SK-N-SH (cell line): ENCODE measurements around the gene JOSD2. TPM values are rescaled to one million over a fixed set of nuclear protein-coding genes. Genes with fewer than 3 reads are reported as not detected.

Experiments used
- CTCF ChIA-PET: fragments of 300-600, 350-600 bp; formaldehyde crosslinking; extraction: SDS; loops from one replicate; lab custom pipeline; 2021; lab: Yijun Ruan, JAX
- POLR2A ChIA-PET: fragments of 350-600 bp; sonication (Branson Sonifier 250); formaldehyde crosslinking; extraction: SDS; loops from one replicate; lab custom pipeline; 2020; ENCODE audit warnings: antibody characterized with exemption, inconsistent platforms; lab: Yijun Ruan, JAX
- DNase-seq: peaks from one replicate; pipeline ENCODE4 v3.0.0; 2012
- H2AFZ ChIP-seq: fragments of 200-600 bp; sonication (generic); 2 replicates; pipeline ENCODE4 v1.8.1; 2016; ENCODE audit warnings: antibody characterized with exemption, mild to moderate bottlenecking, low read depth
- H3F3A ChIP-seq: fragments of 200-600 bp; sonication (generic); replicated peaks from 2 replicates; pipeline ENCODE3; 2016; ENCODE audit warnings: antibody characterized with exemption, mild to moderate bottlenecking; ENCODE audit not compliant: insufficient read depth
- H3K27ac ChIP-seq, 2 experiments: fragments of 200-500 bp in 1 of 2; fragments of 200-600 bp in 1 of 2; sonication (Bioruptor generic) in 1 of 2; sonication (generic), shearing (Covaris generic) in 1 of 2; 2 replicates each; pipeline versions ENCODE4 v1.5.1 to v1.6.1; 2014 to 2016; ENCODE audit warnings: low read depth in 2 of 2, inconsistent platforms in 1 of 2, low read length in 1 of 2, mild to moderate bottlenecking in 1 of 2, mixed read lengths in 1 of 2
- H3K27me3 ChIP-seq: fragments of 200-600 bp; sonication (generic), shearing (Covaris generic); 2 replicates; pipeline ENCODE4 v1.6.1; 2016; ENCODE audit warnings: mixed run types; ENCODE audit not compliant: insufficient read depth
- H3K36me3 ChIP-seq, 2 experiments: fragments of 200-500 bp in 1 of 2; fragments of 200-600 bp in 1 of 2; sonication (Bioruptor generic) in 1 of 2; sonication (generic) in 1 of 2; replicated peaks in 1 of 2; 2 replicates each; pipeline versions ENCODE3 to v1.5.1; 2014 to 2016; ENCODE audit warnings: low read length in 1 of 2, mild to moderate bottlenecking in 1 of 2; ENCODE audit not compliant: insufficient read depth in 2 of 2, control insufficient read depth in 1 of 2
- H3K4me1 ChIP-seq, 2 experiments: fragments of 200-500 bp in 1 of 2; fragments of 200-600 bp in 1 of 2; sonication (Bioruptor generic) in 1 of 2; sonication (generic), shearing (Covaris generic) in 1 of 2; 2 replicates each; pipeline versions ENCODE4 v1.5.1 to v1.6.1; 2014 to 2016; ENCODE audit warnings: low read depth in 1 of 2, low read length in 1 of 2, mixed run types in 1 of 2; ENCODE audit not compliant: insufficient read depth in 2 of 2, control insufficient read depth in 1 of 2
- H3K4me2 ChIP-seq: fragments of 200-600 bp; sonication (generic), shearing (Covaris generic); 2 replicates; pipeline ENCODE4 v1.6.1; 2017; ENCODE audit warnings: mixed run types
- H3K4me3 ChIP-seq, 2 experiments: fragments of 200-500 bp in 1 of 2; fragments of 200-600 bp in 1 of 2; sonication (Bioruptor generic) in 1 of 2; sonication (generic), shearing (Covaris generic) in 1 of 2; 2 replicates each; pipeline versions ENCODE4 v1.5.1 to v1.8.1; 2014 to 2016; ENCODE audit warnings: low read depth in 2 of 2, inconsistent platforms in 1 of 2, low read length in 1 of 2, mild to moderate bottlenecking in 1 of 2, mixed read lengths in 1 of 2, moderate library complexity in 1 of 2
- H3K79me2 ChIP-seq: fragments of 200-600 bp; sonication (generic); 2 replicates; pipeline ENCODE4 v1.8.1; 2017; ENCODE audit warnings: mild to moderate bottlenecking; ENCODE audit not compliant: insufficient read depth
- H3K9ac ChIP-seq: fragments of 200-600 bp; sonication (generic); 2 replicates; pipeline ENCODE4 v1.6.1; 2017; ENCODE audit warnings: mixed run types
- H3K9me2 ChIP-seq: fragments of 200-600 bp; sonication (generic); 2 replicates; pipeline ENCODE4 v1.6.1; 2017; ENCODE audit warnings: mixed run types
- H3K9me3 ChIP-seq: fragments of 200-600 bp; sonication (generic); 2 replicates; pipeline ENCODE4 v1.6.1; 2017; ENCODE audit warnings: mixed run types, mild to moderate bottlenecking, moderate library complexity
- H4K20me1 ChIP-seq: fragments of 200-600 bp; sonication (generic); 2 replicates; pipeline ENCODE4 v1.6.1; 2017; ENCODE audit warnings: mild to moderate bottlenecking, mixed run types; ENCODE audit not compliant: insufficient read depth
- CHD2 ChIP-seq: fragments of 150-350 bp; IDR thresholded peaks from 2 replicates; pipeline ENCODE4 v1.6.1; 2018; ENCODE audit warnings: low read length; ENCODE audit not compliant: partially characterized antibody
- FOSL2 ChIP-seq: IDR thresholded peaks from 2 replicates; pipeline ENCODE4 v1.4.0; 2012; ENCODE audit warnings: low read depth, mild to moderate bottlenecking, moderate library complexity, borderline replicate concordance
- FOXJ3 ChIP-seq: sonication (generic); formaldehyde crosslinking; IDR thresholded peaks from 2 replicates; pipeline ENCODE4 v1.5.1; 2020; ENCODE audit warnings: mild to moderate bottlenecking, missing genetic modification reagents
- MEF2A ChIP-seq: IDR thresholded peaks from 2 replicates; pipeline ENCODE4 v1.4.0; 2012; ENCODE audit warnings: low read depth, borderline replicate concordance
- NRF1 ChIP-seq: IDR thresholded peaks from 2 replicates; pipeline ENCODE4 v1.6.1; 2012; ENCODE audit warnings: low read depth, mild to moderate bottlenecking, low read length
- RXRA ChIP-seq: IDR thresholded peaks from 2 replicates; pipeline ENCODE4 v1.4.0; 2012; ENCODE audit warnings: low read depth, mild to moderate bottlenecking, borderline replicate concordance
- YY1 ChIP-seq: IDR thresholded peaks from 2 replicates; pipeline ENCODE4 v1.4.0; 2012; ENCODE audit warnings: low read depth, mild to moderate bottlenecking
- WGBS: methylation state at CpG from one replicate; pipeline ENCODE4 v1.1.6; 2017; ENCODE audit warnings: low lambda C conversion rate; 5-methylcytosine and 5-hydroxymethylcytosine counted together
- polyA plus RNA-seq, 3 experiments: library from polyadenylated mRNA; depleted of rRNA; stranded (reverse); fragments of >200 nt; gene quantifications; 2 replicates each; pipeline ENCODE4 v1.2.3, GENCODE V29; 2012
- TF ChIP-seq, protein P1 (sequence below): IDR thresholded peaks from 2 replicates; pipeline ENCODE4 v1.4.0; 2012; ENCODE audit warnings: low read depth, borderline replicate concordance
- TF ChIP-seq, protein P2 (sequence below): IDR thresholded peaks from 2 replicates; pipeline ENCODE4 v1.4.0; 2012; ENCODE audit warnings: low read depth
- TF ChIP-seq, protein P3 (sequence below): fragments of 200-600 bp; sonication (generic); IDR thresholded peaks from 2 replicates; pipeline ENCODE4 v1.6.1; 2017; ENCODE audit warnings: antibody characterized with exemption, mild to moderate bottlenecking, moderate library complexity

Gene JOSD2
- polyA plus RNA-seq, 1 of the 3 experiments (the other 2 are of a cell fraction), result 81.2 TPM

DNA sequence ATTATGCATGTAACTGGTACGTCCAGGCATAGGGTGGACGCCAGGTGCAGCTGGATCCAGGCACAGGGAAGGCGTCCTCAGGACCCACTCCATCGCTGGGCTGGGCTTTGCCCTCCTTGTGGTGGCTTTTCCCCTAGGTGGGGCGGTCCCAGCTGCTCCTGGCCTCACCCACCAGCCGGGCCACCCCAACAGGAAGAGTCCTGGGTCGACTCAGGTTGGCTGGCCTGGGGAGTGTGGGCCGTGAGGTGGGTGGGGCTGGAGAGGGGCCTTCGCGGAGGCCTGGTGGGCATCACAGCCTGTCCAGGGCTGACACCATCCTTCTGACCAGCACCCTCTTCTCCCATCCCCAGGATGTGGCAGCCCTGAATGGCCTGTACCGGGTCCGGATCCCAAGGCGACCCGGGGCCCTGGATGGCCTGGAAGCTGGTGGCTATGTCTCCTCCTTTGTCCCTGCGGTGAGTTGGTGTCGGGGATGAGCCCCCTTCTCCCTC is 31.2 kb downstream of the JOSD2 start:
- Histone ChIP-seq H3F3A (no peaks in the 10 kb centered on the region), H3K27me3 (no peaks in the 10 kb centered on the region), H3K9ac (no peak overlapping the region), H3K9me2 (no peaks in the 10 kb centered on the region), H4K20me1 (no peaks in the 10 kb centered on the region), H2AFZ (no peak overlapping the region), H3K4me3 (no peak overlapping the region), H3K9me3 (no peaks in the 10 kb centered on the region), H3K4me1 (peaks cover 6 to 9% of the 10 kb centered on the region in 2 experiments; a peak in 2 of 4 replicates), H3K79me2 (peaks cover 16% of the 10 kb centered on the region), H3K36me3 (peaks cover 10 to 33% of the 10 kb centered on the region in 2 experiments), H3K4me2 (no peak overlapping the region), H3K27ac (no peak overlapping the region)
- WGBS, result 90% methylated on average over 4 of the region's 16 CpGs
- ChIA-PET CTCF (interaction anchor here (0.6 to 2.0 kb wide), 7 partner anchors 10 to 123 kb away, joined by 3 to 12 read pairs (median 3); no protein-coding TSS in a partner anchor), POLR2A (no interaction called here)
- DNase-seq, result no peak
- no peak for TF ChIP-seq MEF2A
- TF ChIP-seq RXRA, result no peak
- no peak for TF ChIP-seq NRF1

DNA sequence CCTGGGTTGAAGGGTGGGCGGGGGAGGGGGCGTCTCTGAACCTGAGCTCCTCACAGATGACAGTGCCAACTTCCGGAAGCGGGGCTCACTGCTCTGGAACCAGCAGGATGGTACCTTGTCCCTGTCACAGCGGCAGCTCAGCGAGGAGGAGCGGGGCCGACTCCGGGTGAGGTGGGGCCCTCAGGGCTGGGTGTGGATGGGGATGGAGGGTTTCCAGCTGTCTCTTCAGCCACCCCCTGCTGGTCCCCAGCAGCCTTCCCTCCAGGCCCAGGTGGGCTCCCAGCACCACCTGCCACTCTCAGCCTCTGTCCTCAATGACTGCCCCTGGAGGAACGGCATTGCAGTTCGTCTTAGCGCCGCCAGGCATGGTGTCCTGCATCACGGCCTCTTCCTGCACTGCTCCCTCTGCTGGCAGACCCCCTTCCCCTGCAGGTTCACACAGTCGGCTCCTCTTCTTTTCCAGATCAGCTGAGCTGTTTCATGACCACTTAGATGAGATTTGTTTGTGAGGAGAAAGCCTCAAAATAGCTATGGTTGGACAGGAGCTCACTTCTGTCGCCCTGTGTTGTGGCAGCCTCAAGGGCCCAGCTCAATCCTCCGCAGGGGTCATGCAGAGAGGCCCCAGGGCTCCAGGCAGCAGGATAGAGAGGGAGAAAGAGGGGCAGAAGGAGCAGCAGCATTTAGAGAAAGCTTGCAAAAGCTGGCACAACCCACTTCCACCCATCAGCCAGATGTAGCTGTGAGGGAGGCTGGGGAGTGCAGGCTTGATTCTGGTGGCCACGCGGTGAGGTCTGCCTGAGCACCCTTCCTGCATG is 31.9 kb downstream of the JOSD2 start:
- Histone ChIP-seq H3K9me2 (no peaks in the 10 kb centered on the region), H3K36me3 (peaks cover 10 to 33% of the 10 kb centered on the region in 2 experiments), H3K9ac (no peak overlapping the region), H3K27ac (no peak overlapping the region), H3K79me2 (peaks cover 16% of the 10 kb centered on the region), H2AFZ (no peak overlapping the region), H4K20me1 (no peaks in the 10 kb centered on the region), H3K27me3 (no peaks in the 10 kb centered on the region), H3K4me3 (no peak overlapping the region), H3F3A (no peaks in the 10 kb centered on the region), H3K9me3 (no peaks in the 10 kb centered on the region), H3K4me1 (peaks cover 6 to 9% of the 10 kb centered on the region in 2 experiments; a peak in 2 of 4 replicates), H3K4me2 (no peak overlapping the region)
- 81% methylated on average over 15 of the region's 19 CpGs for WGBS
- no peak for DNase-seq
- ChIA-PET POLR2A (interaction anchor here (0.7 kb wide), 1 partner anchor 122 kb away, joined by 3 read pairs; no protein-coding TSS in a partner anchor), CTCF (interaction anchor here (0.6 to 2.0 kb wide), 8 partner anchors 10 to 122 kb away, joined by 3 to 12 read pairs (median 3); no protein-coding TSS in a partner anchor)
- TF ChIP-seq, protein P1, sequence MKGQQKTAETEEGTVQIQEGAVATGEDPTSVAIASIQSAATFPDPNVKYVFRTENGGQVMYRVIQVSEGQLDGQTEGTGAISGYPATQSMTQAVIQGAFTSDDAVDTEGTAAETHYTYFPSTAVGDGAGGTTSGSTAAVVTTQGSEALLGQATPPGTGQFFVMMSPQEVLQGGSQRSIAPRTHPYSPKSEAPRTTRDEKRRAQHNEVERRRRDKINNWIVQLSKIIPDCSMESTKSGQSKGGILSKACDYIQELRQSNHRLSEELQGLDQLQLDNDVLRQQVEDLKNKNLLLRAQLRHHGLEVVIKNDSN, result no peak
- no peak for TF ChIP-seq CHD2
- TF ChIP-seq, protein P2, sequence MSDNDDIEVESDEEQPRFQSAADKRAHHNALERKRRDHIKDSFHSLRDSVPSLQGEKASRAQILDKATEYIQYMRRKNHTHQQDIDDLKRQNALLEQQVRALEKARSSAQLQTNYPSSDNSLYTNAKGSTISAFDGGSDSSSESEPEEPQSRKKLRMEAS, result no peak
- TF ChIP-seq YY1, result no peak
- no peak for TF ChIP-seq FOXJ3 (CRISPR knock-in tag)
- TF ChIP-seq FOSL2, result no peak
- TF ChIP-seq, protein P3, sequence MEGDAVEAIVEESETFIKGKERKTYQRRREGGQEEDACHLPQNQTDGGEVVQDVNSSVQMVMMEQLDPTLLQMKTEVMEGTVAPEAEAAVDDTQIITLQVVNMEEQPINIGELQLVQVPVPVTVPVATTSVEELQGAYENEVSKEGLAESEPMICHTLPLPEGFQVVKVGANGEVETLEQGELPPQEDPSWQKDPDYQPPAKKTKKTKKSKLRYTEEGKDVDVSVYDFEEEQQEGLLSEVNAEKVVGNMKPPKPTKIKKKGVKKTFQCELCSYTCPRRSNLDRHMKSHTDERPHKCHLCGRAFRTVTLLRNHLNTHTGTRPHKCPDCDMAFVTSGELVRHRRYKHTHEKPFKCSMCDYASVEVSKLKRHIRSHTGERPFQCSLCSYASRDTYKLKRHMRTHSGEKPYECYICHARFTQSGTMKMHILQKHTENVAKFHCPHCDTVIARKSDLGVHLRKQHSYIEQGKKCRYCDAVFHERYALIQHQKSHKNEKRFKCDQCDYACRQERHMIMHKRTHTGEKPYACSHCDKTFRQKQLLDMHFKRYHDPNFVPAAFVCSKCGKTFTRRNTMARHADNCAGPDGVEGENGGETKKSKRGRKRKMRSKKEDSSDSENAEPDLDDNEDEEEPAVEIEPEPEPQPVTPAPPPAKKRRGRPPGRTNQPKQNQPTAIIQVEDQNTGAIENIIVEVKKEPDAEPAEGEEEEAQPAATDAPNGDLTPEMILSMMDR, result peak; percentile 52
